Stimulated activated CD4-positive, alpha-beta T cell treated with anti-CD3 and anti-CD28 coated beads, Interleukin-4, amount 100 ng/mL, for 48 hours (primary cell): ENCODE measurements around the gene TIAM2.

Experiments
- DNase-seq, 2 donors: peaks; one replicate each; pipeline ENCODE4 v3.0.0-alpha.2; 2020; ENCODE audit warnings: low read depth in 2 of 2

TIAM2 gene

GRCh38 chr6:155128977-155129376, 133.9 kb downstream of the TIAM2 start:
- DNase-seq, result no peak

DNA sequence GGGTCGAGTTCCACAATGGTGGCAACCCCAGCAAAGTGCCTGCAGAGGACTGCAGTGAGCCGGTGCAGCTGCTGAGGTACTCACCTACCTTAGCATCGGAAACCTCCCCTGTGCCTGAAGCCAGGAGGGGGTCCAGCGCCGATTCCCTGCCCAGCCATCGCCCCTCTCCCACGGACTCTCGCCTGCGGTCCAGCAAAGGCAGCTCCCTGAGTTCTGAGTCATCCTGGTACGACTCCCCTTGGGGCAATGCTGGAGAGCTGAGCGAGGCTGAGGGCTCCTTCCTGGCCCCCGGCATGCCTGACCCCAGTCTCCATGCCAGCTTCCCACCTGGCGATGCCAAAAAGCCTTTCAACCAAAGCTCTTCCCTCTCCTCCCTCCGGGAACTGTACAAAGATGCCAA, 134.6 kb downstream of the TIAM2 start:
- DNase-seq, result no peak

DNA sequence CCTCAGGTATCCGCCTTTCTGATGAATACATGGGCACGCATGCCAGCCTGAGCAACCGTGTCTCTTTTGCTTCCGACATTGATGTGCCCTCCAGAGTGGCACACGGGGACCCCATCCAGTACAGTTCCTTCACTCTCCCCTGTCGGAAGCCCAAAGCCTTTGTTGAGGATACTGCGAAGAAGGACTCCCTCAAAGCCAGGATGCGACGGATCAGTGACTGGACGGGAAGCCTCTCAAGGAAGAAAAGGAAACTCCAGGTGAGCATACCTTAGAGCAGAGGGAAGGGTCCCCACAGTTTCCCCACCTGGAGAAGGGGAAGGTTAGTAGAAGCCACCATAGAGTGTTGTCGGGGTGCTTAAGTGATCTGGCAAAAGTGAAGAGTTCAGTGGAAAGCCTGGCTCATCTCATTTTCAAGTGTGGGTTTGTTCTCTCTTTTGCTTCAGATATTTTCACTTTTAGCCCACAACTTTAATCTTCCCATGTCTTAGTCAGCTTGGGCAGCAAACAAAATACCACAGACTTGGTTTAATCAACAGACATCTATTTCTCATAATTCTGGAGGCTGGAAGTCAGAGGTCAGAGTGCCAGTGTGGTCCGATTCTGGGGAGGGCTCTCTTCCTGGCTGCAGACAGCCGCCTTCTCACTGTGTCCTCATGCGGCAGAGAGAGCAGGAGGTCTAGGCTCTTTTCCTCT, 135.2 kb downstream of the TIAM2 start:
- no peak for DNase-seq

- DNase-seq, result no peak
Measured at GRCh38 chr6:155132617-155133016, 137.5 kb downstream of the TIAM2 start.

DNA sequence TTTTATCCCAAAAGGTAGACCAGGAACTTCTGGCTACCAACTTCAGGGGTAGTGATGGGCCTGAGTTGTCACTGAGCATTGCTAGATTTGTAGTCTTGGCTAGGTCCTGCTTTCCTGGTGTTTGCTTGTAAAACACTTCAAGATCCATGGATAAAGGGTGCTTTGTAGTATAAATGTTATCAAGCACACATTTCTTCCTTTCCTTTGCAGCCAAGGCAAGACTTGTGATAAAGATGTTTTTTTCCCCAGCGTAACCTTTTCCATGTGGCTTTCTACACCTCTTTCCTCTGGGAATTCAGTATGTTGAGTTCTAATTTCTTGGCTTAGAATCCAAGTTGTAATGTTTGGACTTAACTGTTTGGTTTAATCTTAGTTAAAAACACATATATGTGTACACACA, 145.9 kb downstream of the TIAM2 start:
- DNase-seq, result no peak

DNA sequence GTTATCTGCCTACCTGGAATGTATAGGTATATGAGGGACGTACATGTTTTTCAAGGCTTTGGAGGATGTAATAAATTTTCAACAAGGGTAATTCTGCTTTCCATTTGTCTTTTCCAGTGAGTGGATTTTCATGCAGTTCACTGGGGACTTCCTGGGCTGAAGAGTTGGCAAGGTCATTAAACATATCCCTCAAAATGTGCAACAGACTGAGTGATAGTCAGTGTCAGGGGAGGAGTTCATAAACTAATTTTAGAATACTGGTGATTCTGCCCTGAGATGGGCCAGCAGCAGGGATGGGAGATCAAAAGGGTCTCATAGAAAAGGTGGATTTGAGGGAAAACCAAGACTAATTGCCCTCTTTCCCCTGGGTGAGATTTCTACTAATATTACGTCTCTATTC, 146.4 kb downstream of the TIAM2 start:
- no peak for DNase-seq

DNA sequence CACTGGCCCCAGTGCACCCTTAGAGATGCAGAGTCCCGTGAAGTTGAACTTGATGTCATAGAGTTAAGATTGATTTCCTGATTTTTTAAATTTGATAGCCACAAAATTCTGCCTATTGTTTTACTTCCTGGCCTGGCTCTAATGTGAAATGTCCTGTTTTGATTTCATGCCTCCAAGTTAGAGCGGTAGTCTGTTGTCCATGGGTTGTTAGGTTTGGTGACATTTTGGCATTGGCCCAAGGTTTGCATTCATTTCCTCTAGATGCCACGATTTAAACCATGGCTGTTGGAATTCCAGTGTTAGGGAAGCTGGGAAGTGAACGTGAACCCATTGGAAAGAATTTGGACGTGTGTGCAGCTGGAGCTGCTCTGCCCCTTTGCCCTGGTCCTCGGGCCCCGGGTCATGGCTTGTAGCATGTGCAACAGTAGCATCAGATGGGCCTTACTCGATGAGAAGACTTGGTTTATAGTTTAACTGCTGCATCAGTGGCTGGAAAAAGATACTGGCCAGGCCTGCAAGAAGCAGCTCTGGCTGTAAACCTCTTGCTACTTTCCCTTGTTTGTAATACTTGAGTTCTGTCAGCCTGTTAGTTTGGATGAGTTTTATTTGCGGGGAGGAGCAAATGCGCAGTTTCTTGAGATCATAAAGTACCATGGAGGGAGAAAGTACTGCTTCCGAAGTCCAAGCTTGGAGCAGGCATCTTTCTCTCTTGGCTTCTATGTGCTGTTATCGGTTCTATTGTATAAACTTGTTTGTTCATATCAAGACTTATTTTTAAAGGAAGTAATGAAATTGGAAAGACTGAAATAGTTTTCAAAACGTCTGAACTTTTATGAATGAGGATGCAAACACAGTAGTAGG, 147.3 kb downstream of the TIAM2 start:
- no peak for DNase-seq

GRCh38 chr6:155143029-155143577, 148.0 kb downstream of the TIAM2 start:
- no peak for DNase-seq

DNA sequence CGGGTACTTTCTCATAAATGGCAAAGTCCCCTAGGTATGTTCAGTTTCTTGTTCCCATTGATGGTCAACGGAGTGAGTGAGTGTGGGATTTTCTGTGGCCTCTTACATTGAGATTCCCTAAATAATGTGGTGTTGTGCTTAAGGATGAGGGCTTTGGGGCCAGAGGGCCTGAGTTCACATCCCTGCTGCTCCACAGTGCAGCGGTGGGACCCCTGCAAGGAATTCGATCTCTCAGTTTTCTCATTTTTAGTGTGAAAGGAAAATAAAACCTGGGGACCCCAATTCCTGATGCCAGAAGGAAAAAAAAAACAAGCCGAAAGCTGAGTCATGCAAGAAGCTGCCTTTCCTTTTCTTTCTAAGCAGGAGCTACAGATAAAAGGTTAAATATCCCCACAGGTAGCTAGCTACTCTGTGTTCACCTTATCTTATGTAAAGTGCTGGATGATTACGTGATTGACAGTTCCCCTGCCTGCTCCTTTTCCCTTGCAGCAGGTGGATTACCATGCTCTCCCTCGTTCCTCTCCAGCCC, 148.5 kb downstream of the TIAM2 start:
- DNase-seq, result no peak

- no peak for DNase-seq
Measured at GRCh38 chr6:155146205-155146604, 151.1 kb downstream of the TIAM2 start.

DNA sequence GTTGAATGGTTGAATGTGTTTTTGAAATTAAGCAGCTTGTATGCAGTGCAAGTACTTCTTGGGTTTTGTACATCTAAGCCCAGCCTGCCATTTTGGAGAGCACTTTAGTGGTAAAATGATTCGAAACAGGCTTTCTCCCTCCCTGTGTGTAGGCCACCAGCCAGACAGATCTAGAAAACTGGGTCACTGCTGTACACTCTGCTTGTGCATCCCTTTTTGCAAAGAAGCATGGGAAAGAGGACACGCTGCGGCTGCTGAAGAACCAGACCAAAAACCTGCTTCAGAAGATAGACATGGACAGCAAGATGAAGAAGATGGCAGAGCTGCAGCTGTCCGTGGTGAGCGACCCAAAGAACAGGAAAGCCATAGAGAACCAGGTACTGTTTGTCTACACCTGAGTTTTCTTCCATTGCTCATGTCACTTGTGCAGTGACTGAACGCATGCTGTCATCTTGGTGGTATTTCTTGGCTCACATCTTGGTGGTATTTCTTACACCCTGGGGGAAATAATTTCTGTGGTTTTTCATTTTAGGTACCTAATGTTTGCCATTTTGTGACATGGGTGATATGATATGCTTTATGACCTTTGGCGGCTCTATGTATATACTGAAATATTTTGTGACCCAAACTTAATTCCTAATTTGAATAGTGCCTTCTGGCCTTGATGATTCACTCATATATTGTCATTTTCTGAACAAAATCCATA, 153.0 kb downstream of the TIAM2 start:
- DNase-seq, result no peak

- no peak for DNase-seq
Measured at GRCh38 chr6:155150967-155151671, 156.0 kb downstream of the TIAM2 start.

DNA sequence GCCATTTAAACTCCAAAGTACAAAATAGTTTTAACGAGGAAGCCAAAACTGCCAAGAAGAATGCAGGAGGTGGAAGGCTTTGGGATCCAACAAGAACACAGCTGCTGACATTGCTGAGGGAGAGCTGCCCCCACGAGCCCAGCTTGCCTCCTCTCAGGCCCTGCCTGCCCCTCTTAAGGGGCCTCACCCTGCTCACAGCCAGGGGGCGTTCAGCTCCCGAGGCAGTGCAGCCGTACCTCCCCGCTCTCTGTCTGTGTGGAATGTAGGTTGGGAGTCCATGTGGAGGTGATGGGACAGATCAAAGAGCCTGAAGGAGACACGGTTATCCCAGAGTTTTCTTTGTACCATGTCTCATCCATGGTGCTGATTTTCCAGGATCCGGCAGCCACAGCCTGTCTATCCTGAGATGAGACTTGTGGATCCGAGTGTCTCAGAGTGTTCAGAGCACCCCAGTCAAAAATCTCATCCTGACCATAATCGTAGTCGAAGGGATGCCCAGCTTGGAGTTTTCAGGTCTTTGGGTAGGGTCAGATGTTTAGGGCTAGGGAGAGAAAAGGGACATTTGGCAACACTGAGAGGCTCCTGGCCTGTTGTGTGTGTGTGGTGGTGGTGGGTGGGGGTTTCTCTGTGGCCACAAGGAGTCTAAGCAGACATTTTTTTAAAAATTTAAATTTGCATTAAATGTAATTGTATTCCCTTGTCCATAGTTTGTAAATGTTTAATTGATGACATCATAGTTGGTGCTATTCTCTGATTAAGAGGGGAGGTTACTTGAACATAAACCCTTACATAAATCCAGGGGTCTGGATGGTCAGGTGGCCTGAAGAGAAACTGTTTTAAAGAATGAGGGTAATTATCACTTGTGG, 157.3 kb downstream of the TIAM2 start:
- no peak for DNase-seq

DNA sequence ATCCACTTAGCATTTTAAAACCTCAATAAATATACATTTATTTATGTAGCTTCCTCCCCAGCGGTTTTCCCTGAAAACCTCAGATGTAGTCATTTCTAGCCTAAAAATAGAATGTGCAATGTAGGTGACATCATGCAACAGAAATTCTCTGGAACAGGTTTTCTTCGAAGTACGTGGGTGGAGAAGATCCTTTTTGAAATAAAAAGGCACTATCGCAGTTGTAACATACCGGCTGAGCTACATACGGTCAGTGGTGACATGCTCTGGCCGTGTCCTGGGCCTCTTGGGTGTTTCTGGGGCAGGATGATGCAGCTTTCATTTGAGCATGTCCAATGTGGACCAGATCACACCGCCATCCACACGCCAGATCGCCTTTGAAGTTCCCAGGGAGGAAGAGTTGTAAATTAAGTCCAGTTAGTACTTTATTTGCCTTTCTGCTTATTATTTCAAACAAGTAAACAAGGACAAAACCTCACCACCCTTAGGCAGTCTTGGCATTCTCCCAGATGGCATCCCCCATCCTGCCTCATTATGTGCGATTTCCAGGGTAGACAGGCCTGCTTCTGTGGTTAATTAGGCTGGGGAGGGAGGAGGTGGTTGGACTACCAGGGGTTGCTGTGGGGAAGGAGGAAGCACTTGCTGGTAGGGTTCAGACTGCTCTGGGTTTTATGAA, 159.2 kb downstream of the TIAM2 start:
- peak in 1 of 2 donors; percentile 32 for DNase-seq

- no peak for DNase-seq
Measured at GRCh38 chr6:155155787-155156447, 160.8 kb downstream of the TIAM2 start.

GRCh38 chr6:155157101-155157500, 162.0 kb downstream of the TIAM2 start:
- DNase-seq, result no peak

DNA sequence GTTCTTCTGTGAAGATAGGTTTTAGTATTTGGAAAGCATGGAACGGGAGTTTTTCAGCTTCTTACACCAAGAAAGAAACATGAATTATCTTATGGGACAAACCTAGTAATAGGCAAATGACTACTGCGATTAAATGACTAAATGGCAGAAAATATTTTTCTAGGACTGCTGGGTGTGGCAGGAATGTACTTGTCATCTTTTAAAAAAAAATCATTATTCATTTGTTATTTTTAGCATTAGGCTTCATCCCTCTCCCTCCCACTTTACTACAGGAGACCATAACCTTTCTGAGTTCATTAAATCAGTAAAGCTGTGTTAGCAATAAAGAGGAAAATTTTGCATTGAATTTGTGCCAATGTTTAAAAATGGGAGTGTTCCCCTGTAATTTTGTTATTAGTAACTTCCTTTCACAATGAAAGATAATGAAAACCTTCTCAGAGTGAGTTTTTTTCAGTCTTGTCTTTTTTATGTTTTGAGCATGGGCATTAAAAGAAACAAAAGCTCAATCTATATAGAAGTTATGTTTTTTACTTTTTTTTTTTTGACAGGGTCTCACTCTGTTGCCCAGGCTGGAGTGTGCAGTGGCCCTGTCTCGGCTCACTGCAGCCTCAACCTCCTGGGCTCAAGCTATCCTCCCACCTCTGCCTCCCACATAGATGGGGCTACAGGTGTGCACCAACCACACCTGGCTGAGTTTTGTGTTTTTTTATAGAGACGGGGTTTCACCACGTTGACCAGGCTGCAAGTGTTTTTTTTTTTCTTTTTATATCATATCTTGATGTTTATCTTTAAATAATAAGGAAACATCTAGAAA, 163.1 kb downstream of the TIAM2 start:
- no peak for DNase-seq

DNA sequence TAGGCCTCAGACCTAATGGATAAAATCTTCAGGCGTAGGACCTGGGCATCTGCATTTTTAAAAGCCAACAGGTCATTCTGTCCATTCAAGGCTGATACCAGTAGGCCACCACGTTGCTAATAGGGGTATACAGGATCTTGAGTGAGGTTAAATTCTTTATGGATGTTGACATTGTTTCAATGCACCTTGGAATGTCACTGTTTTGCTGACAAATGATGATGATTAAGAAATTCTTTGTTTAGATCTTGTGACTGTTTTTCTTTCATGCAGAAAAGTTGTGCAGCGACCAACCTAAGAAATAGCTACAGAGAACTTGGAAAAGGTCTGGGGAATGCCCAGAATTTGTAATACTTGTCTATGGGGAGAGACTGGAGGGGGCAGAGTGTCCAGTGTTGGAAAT, 167.6 kb downstream of the TIAM2 start:
- DNase-seq, result no peak
